ENCODE results near the gene EPS15. TPM values are rescaled to one million over a fixed set of nuclear protein-coding genes. Genes with fewer than 3 reads are reported as not detected.

EPS15 gene
- total RNA-seq, 1 donor from 2014 or later: 41.6 TPM

GRCh38 chr1:51344602-51345299 is 174.3 kb downstream of the EPS15 start:
- Mint-ChIP-seq H3K36me3 (ENCODE audit: low read depth) (no peaks in the 10 kb centered on the region), H3K4me3 (no peak overlapping the region), H3K27ac (ENCODE audit: unreplicated experiment) (no peak overlapping the region), H3K4me1 (peaks cover 22% of the 10 kb centered on the region), H3K27me3 (ENCODE audit: low read depth) (peaks cover 50% of the 10 kb centered on the region), H3K9me3 (no peaks in the 10 kb centered on the region)
- DNase-seq (ENCODE audit: low read depth, low spot score): no peak
- no peak for TF ChIP-seq CTCF (conservative IDR thresholded peaks at IDR 0.05)

- no peak for DNase-seq (ENCODE audit: low read depth, low spot score)
- peaks cover 22% of the 10 kb centered on the region for H3K4me1 Mint-ChIP-seq
- peaks cover 50% of the 10 kb centered on the region for H3K27me3 Mint-ChIP-seq (ENCODE audit: low read depth)
- no peak for TF ChIP-seq CTCF (conservative IDR thresholded peaks at IDR 0.05)
- no peak overlapping the region for H3K27ac Mint-ChIP-seq (ENCODE audit: unreplicated experiment)
- H3K9me3 Mint-ChIP-seq: no peaks in the 10 kb centered on the region
- no peaks in the 10 kb centered on the region for H3K36me3 Mint-ChIP-seq (ENCODE audit: low read depth)
- H3K4me3 Mint-ChIP-seq: peak overlapping the region; percentile 21
These were observed 174.8 kb downstream of the EPS15 start for GRCh38 chr1:51344276-51344601.

- H3K4me1 Mint-ChIP-seq: peaks cover 22% of the 10 kb centered on the region
- TF ChIP-seq CTCF (conservative IDR thresholded peaks at IDR 0.05): no peak
- H3K36me3 Mint-ChIP-seq (ENCODE audit: low read depth): no peaks in the 10 kb centered on the region
- peak overlapping the region; percentile 21 for H3K4me3 Mint-ChIP-seq
- no peak for DNase-seq (ENCODE audit: low read depth, low spot score)
- no peaks in the 10 kb centered on the region for H3K9me3 Mint-ChIP-seq
- peaks cover 50% of the 10 kb centered on the region for H3K27me3 Mint-ChIP-seq (ENCODE audit: low read depth)
- no peak overlapping the region for H3K27ac Mint-ChIP-seq (ENCODE audit: unreplicated experiment)
These were observed 175.4 kb downstream of the EPS15 start for GRCh38 chr1:51343624-51344023.

- Mint-ChIP-seq H3K27ac (ENCODE audit: unreplicated experiment) (no peak overlapping the region), H3K36me3 (ENCODE audit: low read depth) (no peaks in the 10 kb centered on the region), H3K9me3 (no peaks in the 10 kb centered on the region), H3K4me1 (peaks cover 22% of the 10 kb centered on the region), H3K27me3 (ENCODE audit: low read depth) (peaks cover 52% of the 10 kb centered on the region), H3K4me3 (no peak overlapping the region)
- no peak for TF ChIP-seq CTCF (conservative IDR thresholded peaks at IDR 0.05)
- no peak for DNase-seq (ENCODE audit: low read depth, low spot score)
These were observed 176.4 kb downstream of the EPS15 start for GRCh38 chr1:51342591-51343206.

GRCh38 chr1:51341876-51342496 is 177.1 kb downstream of the EPS15 start:
- peaks cover 49% of the 10 kb centered on the region for H3K27me3 Mint-ChIP-seq (ENCODE audit: low read depth)
- no peaks in the 10 kb centered on the region for H3K9me3 Mint-ChIP-seq
- DNase-seq (ENCODE audit: low read depth, low spot score): no peak
- H3K4me1 Mint-ChIP-seq: peaks cover 22% of the 10 kb centered on the region
- TF ChIP-seq CTCF (conservative IDR thresholded peaks at IDR 0.05): no peak
- H3K4me3 Mint-ChIP-seq: no peak overlapping the region
- H3K27ac Mint-ChIP-seq (ENCODE audit: unreplicated experiment): no peak overlapping the region
- H3K36me3 Mint-ChIP-seq (ENCODE audit: low read depth): no peaks in the 10 kb centered on the region

Data from neural crest cell (in vitro differentiated cells).